GM23338 (cell line): ENCODE results near the gene NIF3L1. TPM values are rescaled to one million over a fixed set of nuclear protein-coding genes. Genes with fewer than 3 reads are reported as not detected.

ENCODE experiments used
- polyA plus RNA-seq: library from polyadenylated mRNA; unstranded; fragments of >200 nt; fragmentation: Nextera tagmentation; extraction: Ambion mirVana; gene quantifications from 2 replicates; pipeline ENCODE4 v1.2.1, GENCODE V29; 2016
- small RNA-seq: library from RNA; depleted of rRNA; stranded (forward); fragments of <200 nt; gene quantifications from one replicate; pipeline ENCODE3, GENCODE V24; 2014; ENCODE audit warnings: low replicate concordance
- total RNA-seq: library from RNA; depleted of rRNA; stranded (reverse); fragments of >200 nt; shearing (Covaris generic); gene quantifications from 2 replicates; pipeline ENCODE4 v1.2.3, GENCODE V29; 2014; rRNA removed

Gene NIF3L1
- total and polyA plus RNA-seq, 2 experiments from 2014 or later = 62.8 to 63.9 TPM

Small RNAs within 50 kb of the gene (small RNA-seq; reads per million reads assigned to genes)
- gene RF00019 = not detected
- not detected for gene RNA5SP115
- not detected for gene RNU6-312P
- not detected for gene RNU6-762P

Other genes starting within 250 kb of the NIF3L1 start
- 265 and 323 TPM in 2 replicates for gene BZW1, start 77.5 kb upstream of the NIF3L1 start, total RNA-seq
- gene BZW1, start 77.5 kb upstream of the NIF3L1 start, polyA plus RNA-seq = 105 and 118 TPM in 2 replicates
- 26.7 and 43.3 TPM in 2 replicates for gene CLK1, start 24.7 kb upstream of the NIF3L1 start, total RNA-seq
- 36.0 and 44.7 TPM in 2 replicates for gene CLK1, start 24.7 kb upstream of the NIF3L1 start, polyA plus RNA-seq
- 42.9 and 123 TPM in 2 replicates for gene PPIL3, start 294 bp upstream of the NIF3L1 start, total RNA-seq
- 42.1 and 54.0 TPM in 2 replicates for gene PPIL3, start 294 bp upstream of the NIF3L1 start, polyA plus RNA-seq
- 42.0 and 47.5 TPM in 2 replicates for gene ORC2, start 74.3 kb downstream of the NIF3L1 start, total RNA-seq
- gene ORC2, start 74.3 kb downstream of the NIF3L1 start, polyA plus RNA-seq = 26.0 and 26.1 TPM in 2 replicates
- gene HYCC2, start 182.3 kb downstream of the NIF3L1 start, total RNA-seq = 4.8 and 5.5 TPM in 2 replicates
- gene HYCC2, start 182.3 kb downstream of the NIF3L1 start, polyA plus RNA-seq = 2.2 and 2.4 TPM in 2 replicates
- 34.3 and 35.6 TPM in 2 replicates for gene NDUFB3, start 182.6 kb downstream of the NIF3L1 start, total RNA-seq
- 199 and 230 TPM in 2 replicates for gene NDUFB3, start 182.6 kb downstream of the NIF3L1 start, polyA plus RNA-seq
- 15.1 and 16.2 TPM in 2 replicates for gene CFLAR, start 226.8 kb downstream of the NIF3L1 start, total RNA-seq
- gene CFLAR, start 226.8 kb downstream of the NIF3L1 start, polyA plus RNA-seq = 10.0 and 10.1 TPM in 2 replicates